Brain pericyte (primary cell): ENCODE results near the gene SHISA7.
A peak's percentile ranks its signal among the peaks of the same experiment; 100 is the strongest.
"Not testable (repeated sequence)": the region's sequence is repeated elsewhere in the genome, so short reads cannot be mapped to it uniquely, and the experiment has no call there.

Source experiments
- DNase-seq: peaks from one replicate; pipeline ENCODE4 v3.0.0-alpha.2; 2012; ENCODE audit warnings: low read depth, low spot score

Gene SHISA7

GRCh38 chr19:55419624-55420236 is 23.4 kb downstream of the SHISA7 start:
- no peak for DNase-seq

- no peak for DNase-seq
Measured at GRCh38 chr19:55419103-55419502, 24.0 kb downstream of the SHISA7 start.

- DNase-seq = peak; percentile 31
Measured at GRCh38 chr19:55418185-55418584, 24.9 kb downstream of the SHISA7 start.

GRCh38 chr19:55410168-55410567 is 32.9 kb downstream of the SHISA7 start:
- no peak for DNase-seq

DNA sequence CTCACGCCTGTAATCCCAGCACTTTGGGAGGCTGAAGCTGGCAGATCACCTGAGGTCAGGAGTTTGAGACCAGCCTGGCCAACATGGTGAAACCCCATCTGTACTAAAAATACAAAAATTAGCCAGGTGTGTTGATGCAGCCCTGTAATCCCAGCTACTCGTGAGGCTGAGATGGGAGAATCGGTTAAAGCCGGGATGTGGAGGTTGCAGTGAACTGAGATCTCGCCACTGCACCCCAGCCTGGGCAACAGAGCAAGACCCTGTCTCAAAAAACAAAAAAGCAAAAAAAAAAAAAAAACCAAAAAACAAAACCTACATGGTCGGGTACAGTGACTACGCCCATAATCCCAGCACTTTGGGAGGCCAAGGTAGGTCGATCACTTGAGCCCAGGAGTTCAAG is 33.9 kb downstream of the SHISA7 start:
- DNase-seq = not testable (repeated sequence)

DNA sequence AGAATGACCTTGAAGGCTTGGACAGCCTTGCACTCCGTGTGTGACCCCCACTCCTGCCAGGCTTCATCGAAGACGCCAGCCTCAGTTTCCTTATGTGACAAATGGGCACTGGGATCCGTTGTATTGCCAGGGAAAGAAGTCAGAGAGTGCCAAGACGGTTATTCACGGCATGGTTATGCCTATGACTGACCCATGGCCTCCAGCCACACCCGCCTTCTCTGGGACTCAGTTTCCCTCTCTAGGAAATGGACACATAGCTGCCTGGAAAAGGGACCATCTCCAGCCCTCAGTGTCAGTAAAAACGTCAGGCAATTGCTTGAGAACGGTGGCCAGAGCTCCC is 34.6 kb downstream of the SHISA7 start:
- DNase-seq = no peak

DNA sequence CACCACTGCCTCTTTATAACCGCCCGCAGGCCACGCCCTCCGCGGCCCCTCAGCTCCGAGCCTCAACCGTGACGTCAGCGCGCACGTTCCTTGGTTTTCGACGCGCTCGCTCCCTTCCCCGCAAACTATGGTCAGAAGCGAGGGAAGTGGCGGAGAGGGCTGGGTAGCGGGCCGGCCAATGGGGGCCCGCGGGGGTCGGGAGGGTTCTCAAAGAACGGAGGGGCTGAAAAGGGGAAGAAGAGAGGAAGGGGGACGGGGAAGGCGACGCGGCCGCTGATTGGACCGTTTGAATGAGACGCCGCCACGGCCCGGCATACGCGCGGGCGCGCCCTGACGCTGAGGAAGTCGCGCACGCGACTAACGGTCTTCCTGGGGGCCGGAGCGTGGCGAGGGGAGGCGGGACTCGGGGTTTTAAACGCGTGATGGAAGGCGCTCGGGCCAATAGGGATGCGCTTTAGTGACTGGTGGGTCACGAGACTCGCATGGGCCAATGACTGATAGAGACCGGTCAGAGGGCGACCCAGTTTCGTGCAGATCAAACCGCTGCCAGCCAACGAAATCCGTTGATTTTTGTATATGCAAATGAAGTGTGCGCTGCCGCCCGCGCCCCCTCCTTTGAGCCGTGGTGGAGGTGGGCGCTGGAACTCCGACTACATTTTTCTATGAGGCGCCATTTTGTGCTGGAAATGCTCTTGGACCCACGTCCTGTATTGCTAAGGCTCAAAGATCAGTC is 35.1 kb downstream of the SHISA7 start:
- DNase-seq = peak; percentile 99

DNA sequence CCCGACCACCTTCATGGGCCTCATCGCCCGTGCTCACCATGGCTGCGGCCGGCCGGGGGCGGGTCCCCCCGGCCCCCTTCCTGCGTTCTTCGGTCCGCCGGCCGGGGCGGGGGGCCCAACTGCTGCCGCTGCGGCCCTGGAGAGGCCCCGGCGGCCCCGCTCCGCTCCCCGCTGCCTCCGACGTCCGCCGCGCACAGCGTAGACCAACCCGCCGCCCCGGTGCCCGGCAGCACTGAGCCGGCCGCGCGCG is 35.6 kb downstream of the SHISA7 start, which contains the start of gene UBE2S:
UBE2S (minus strand) TSS at position 239 of the 250 bp plus-strand sequence; CDS start at position 40, 199 bp downstream.
- DNase-seq = not testable (repeated sequence)

DNA sequence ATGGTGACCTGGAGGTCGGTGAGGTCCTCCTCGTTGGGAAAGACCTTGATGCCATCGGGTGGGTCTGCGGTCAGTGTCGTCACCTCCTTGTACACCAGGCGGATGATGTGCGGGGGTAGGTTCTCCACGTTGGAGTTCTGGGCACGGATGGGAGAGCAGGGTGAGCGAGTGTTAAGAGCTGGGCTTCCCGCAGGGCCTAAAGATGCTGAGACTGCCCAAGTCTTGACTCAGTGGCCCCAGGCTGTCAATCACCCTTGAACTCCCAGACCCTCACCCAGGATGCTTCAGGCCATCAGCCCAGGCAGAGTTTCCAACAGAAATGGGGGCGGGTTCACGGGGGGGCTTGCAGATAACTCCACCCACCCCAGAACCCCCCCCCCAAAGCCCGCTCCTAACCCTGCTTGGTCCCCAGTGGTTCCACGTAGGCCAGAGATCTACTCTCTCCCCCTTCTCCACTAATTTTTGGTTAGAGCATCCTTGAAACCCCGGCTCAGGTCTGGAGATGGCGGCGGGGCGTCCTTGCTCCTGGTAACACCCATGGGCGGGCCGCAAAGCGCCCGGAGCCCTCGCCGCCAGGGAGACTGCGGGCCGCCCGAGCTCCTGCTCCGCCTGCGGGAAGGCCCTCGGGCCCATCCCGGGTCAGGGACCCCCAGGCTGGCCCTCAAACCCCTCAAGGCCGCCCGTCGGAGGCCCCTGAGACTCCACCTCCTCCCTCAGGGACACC is 36.1 kb downstream of the SHISA7 start:
- DNase-seq = no peak

GRCh38 chr19:55406091-55406825 is 36.8 kb downstream of the SHISA7 start:
- DNase-seq = no peak

GRCh38 chr19:55405638-55406037 is 37.5 kb downstream of the SHISA7 start:
- no peak for DNase-seq

DNA sequence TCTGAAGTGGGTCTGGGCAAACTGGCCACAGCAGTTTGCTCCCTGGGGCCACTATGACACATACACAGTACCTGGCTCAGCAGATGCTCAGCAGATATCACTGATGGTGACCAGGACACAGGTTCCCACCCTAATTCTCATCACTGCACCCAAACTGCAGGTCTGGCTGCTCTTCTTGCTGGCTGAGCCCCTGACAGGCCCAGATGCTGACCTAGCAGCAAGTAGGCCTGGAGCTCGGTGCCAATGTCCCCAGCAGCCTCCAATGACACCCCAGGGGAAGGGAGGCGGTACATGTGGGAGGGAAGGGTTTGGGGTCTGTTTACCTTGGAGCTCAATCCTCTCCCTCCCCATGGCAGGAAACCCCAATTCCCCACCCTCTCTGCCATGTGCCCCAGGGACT is 40.6 kb downstream of the SHISA7 start:
- DNase-seq = no peak

DNA sequence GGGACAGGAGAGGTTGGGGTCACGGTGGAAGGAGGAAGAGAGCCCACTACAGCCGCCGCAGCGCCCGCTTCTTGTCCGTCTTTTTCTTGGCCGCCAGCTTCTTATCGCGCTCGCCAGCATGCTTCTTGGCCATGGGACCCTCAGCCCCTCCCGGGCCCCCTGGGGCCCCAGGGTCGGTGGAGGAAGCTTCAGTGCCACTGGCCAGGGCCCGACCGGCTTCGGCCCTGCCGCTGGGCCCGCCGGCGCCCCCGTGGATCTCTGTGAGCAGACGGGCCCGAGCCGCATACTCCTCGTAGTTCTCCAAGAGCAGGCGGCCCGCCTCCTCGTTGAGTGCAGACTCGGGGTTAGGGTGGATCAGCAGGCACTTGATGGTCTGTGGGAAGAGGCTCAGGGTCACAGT is 41.7 kb downstream of the SHISA7 start:
- DNase-seq = not testable (repeated sequence)

DNA sequence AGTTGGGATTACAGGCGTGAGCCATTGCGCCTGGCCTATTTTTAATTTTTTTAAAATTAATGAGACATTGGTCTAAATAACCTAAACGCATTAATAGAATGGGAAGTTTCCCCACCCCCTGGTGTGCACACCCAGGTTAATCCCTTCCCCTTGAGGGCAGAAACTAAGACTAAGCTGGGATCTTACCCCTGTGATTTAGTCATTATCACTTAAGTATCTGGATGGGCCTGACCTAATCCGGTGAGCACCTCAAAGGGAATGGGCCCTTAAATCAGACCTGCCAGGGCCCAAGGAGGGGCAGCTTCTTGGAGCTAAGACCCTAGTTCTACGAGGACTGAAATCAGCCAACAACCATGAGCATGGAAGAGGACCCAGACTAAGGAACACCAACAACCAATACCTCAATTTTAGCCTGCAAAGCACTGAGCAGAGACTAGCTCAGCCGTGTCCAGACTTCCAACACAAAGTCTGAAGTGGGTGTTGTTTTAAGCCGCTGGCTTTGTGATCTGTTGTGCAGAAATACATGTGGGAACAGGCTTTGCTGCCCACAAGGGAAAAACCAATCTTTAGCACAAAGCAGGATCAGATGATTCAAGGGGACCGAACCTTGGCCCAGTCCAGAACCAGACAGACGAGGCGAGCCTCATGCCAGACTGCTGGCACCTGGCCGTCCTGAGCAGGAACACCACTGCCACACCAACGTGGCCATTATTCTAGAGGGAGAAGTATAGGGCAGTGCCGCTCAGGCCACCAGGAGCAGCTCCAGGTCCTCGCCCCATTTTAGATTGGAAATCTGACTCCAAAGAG is 42.6 kb downstream of the SHISA7 start:
- DNase-seq = no peak

GRCh38 chr19:55398200-55398925 is 44.7 kb downstream of the SHISA7 start:
- no peak for DNase-seq

GRCh38 chr19:55392820-55393761 is 50.0 kb downstream of the SHISA7 start:
- no peak for DNase-seq

GRCh38 chr19:55391702-55392615 is 51.1 kb downstream of the SHISA7 start:
- no peak for DNase-seq

GRCh38 chr19:55391191-55391670 is 51.9 kb downstream of the SHISA7 start:
- no peak for DNase-seq
